ENCODE results near the gene EIF4EBP2. TPM values are rescaled to one million over a fixed set of nuclear protein-coding genes. Genes with fewer than 3 reads are reported as not detected.

Gene EIF4EBP2
- total and polyA plus RNA-seq, 2 donors (not counting 3 experiments of a cell fraction or from before 2014, with no cell fraction given) = 18.2 to 47.0 TPM

GRCh38 chr10:70465278-70465677, 61.3 kb downstream of the EIF4EBP2 start:
- intact Hi-C loops (cut with micrococcal nuclease) = loop anchor here (10.0 kb wide), 1 partner anchor 420 kb away; the partner anchor contains the start of gene PCBD1
- no TSS peak for BruUV-seq (replicated peaks)
- no peak overlapping the region for H2AFZ ChIP-seq (ENCODE audit: low read depth, low read length)
- H3K27me3 ChIP-seq (ENCODE audit: control insufficient read depth in 2 of 2, insufficient read depth in 2 of 2, low read length in 2 of 2) = no peaks in the 10 kb centered on the region
- dilution Hi-C loops (cut with MboI; ENCODE audit: extremely low pct_ligation_motif_present, low sequenced_read_pairs) = no loop called here
- H3K4me2 ChIP-seq (ENCODE audit: insufficient read depth, low read length) = no peak overlapping the region
- H4K20me1 ChIP-seq (replicated peaks; ENCODE audit: control insufficient read depth, extremely low read depth, insufficient read depth, low read length) = no peaks in the 10 kb centered on the region
- no peaks in the 10 kb centered on the region for H3K79me2 ChIP-seq (ENCODE audit: control insufficient read depth, insufficient read depth, low read length)
- H3K4me3 ChIP-seq (replicated peaks in 1 of 3; ENCODE audit: insufficient read depth in 1 of 3, low read depth in 1 of 3, low read length in 3 of 3) = no peak overlapping the region
- ChIA-PET CTCF (interaction anchor here (0.9 to 7.7 kb wide), 3 partner anchors 25 to 77 kb away, joined by 3 to 196 read pairs (median 3); no protein-coding TSS in a partner anchor), POLR2A (no interaction called here)
- no peaks in the 10 kb centered on the region for H3K9me3 ChIP-seq (replicated peaks; ENCODE audit: control insufficient read depth, insufficient read depth, low read length)
- H3K9me1 ChIP-seq (replicated peaks; ENCODE audit: control insufficient read depth, extremely low read depth, insufficient read depth, low read length) = no peaks in the 10 kb centered on the region
- no peak for DNase-seq (ENCODE audit: low read depth, low spot score)
- no peaks in the 10 kb centered on the region for H3K36me3 ChIP-seq (ENCODE audit: control insufficient read depth in 2 of 2, extremely low read depth in 1 of 2, insufficient read depth in 2 of 2, low read length in 2 of 2)
- no peak overlapping the region for H3K27ac ChIP-seq (ENCODE audit: insufficient read depth, low read depth, low read length)
- no peak overlapping the region for H3K9ac ChIP-seq (replicated peaks; ENCODE audit: extremely low read depth, insufficient read depth, low read length)
- no peak for FAIRE-seq
- no peaks in the 10 kb centered on the region for H3K4me1 ChIP-seq (ENCODE audit: control insufficient read depth, extremely low read depth, insufficient read depth, low read length)
- TF ChIP-seq FOS (IDR thresholded peaks at IDR 0.05; ENCODE audit: borderline replicate concordance, insufficient read depth, low read length) (no peak), POLR2AphosphoS5 (IDR thresholded peaks at IDR 0.05; ENCODE audit: insufficient read depth, low read depth, low read length) (no peak), POLR2A (IDR thresholded peaks at IDR 0.05; ENCODE audit: low read depth, low read length) (no peak), MYC (IDR thresholded peaks at IDR 0.05; ENCODE audit: low read depth, low read length) (no peak), GATA2 (IDR thresholded peaks at IDR 0.05; ENCODE audit: insufficient read depth, insufficient read length, low read depth, low read length) (no peak), JUN (IDR thresholded peaks at IDR 0.05; ENCODE audit: borderline replicate concordance, insufficient read depth, insufficient read length, low read depth) (no peak)

- Histone ChIP-seq H4K20me1 (replicated peaks; ENCODE audit: control insufficient read depth, extremely low read depth, insufficient read depth, low read length) (no peaks in the 10 kb centered on the region), H2AFZ (ENCODE audit: low read depth, low read length) (no peak overlapping the region), H3K27me3 (ENCODE audit: control insufficient read depth in 2 of 2, insufficient read depth in 2 of 2, low read length in 2 of 2) (no peaks in the 10 kb centered on the region), H3K79me2 (ENCODE audit: control insufficient read depth, insufficient read depth, low read length) (no peaks in the 10 kb centered on the region), H3K36me3 (ENCODE audit: control insufficient read depth in 2 of 2, extremely low read depth in 1 of 2, insufficient read depth in 2 of 2, low read length in 2 of 2) (no peaks in the 10 kb centered on the region), H3K9me3 (replicated peaks; ENCODE audit: control insufficient read depth, insufficient read depth, low read length) (no peaks in the 10 kb centered on the region), H3K4me2 (ENCODE audit: insufficient read depth, low read length) (no peak overlapping the region), H3K9me1 (replicated peaks; ENCODE audit: control insufficient read depth, extremely low read depth, insufficient read depth, low read length) (no peaks in the 10 kb centered on the region), H3K9ac (replicated peaks; ENCODE audit: extremely low read depth, insufficient read depth, low read length) (no peak overlapping the region), H3K4me3 (replicated peaks in 1 of 3; ENCODE audit: insufficient read depth in 1 of 3, low read depth in 1 of 3, low read length in 3 of 3) (no peak overlapping the region), H3K27ac (ENCODE audit: insufficient read depth, low read depth, low read length) (no peak overlapping the region), H3K4me1 (ENCODE audit: control insufficient read depth, extremely low read depth, insufficient read depth, low read length) (no peaks in the 10 kb centered on the region)
- ChIA-PET CTCF (interaction anchor here (0.9 to 1.4 kb wide), 2 partner anchors 24 to 77 kb away, joined by 3 read pairs; no protein-coding TSS in a partner anchor), POLR2A (no interaction called here)
- intact Hi-C loops (cut with micrococcal nuclease) (loop anchor here (10.0 kb wide), 1 partner anchor 419 kb away; the partner anchor contains the start of gene PCBD1), dilution Hi-C loops (cut with MboI; ENCODE audit: extremely low pct_ligation_motif_present, low sequenced_read_pairs) (no loop called here)
- no peak for DNase-seq (ENCODE audit: low read depth, low spot score)
- TF ChIP-seq JUN (IDR thresholded peaks at IDR 0.05; ENCODE audit: borderline replicate concordance, insufficient read depth, insufficient read length, low read depth) = no peak
- no peak for TF ChIP-seq GATA2 (IDR thresholded peaks at IDR 0.05; ENCODE audit: insufficient read depth, insufficient read length, low read depth, low read length)
- TF ChIP-seq POLR2AphosphoS5 (IDR thresholded peaks at IDR 0.05; ENCODE audit: insufficient read depth, low read depth, low read length) = no peak
- no peak for TF ChIP-seq EZH2 (IDR thresholded peaks at IDR 0.05; ENCODE audit: borderline replicate concordance, low read depth, low read length, severe bottlenecking)
- TF ChIP-seq FOS (IDR thresholded peaks at IDR 0.05; ENCODE audit: borderline replicate concordance, insufficient read depth, low read length) = no peak
- no peak for TF ChIP-seq POLR2A (IDR thresholded peaks at IDR 0.05; ENCODE audit: low read depth, low read length)
- no peak for TF ChIP-seq CTCF (IDR thresholded peaks at IDR 0.05; ENCODE audit: extremely low read depth in 1 of 2, insufficient read depth in 1 of 2, low read depth in 1 of 2, low read length in 2 of 2)
- FAIRE-seq = no peak
- no TSS peak for BruUV-seq (replicated peaks)
These were observed 61.9 kb downstream of the EIF4EBP2 start for GRCh38 chr10:70465832-70466231.

Measured in endothelial cell of umbilical vein (primary cell).